ENCODE results near the gene ATP8A1.
"Not testable (repeated sequence)": the region's sequence is repeated elsewhere in the genome, so short reads cannot be mapped to it uniquely, and the experiment has no call there.

ATP8A1 gene

GRCh38 chr4:42498040-42498439 is 158.9 kb downstream of the ATP8A1 start:
- DNase-seq (ENCODE audit: low spot score): no peak

GRCh38 chr4:42497142-42497910 is 159.6 kb downstream of the ATP8A1 start:
- no peak for DNase-seq (ENCODE audit: low spot score)

GRCh38 chr4:42492962-42493361 is 163.9 kb downstream of the ATP8A1 start:
- DNase-seq (ENCODE audit: low spot score): no peak

GRCh38 chr4:42490015-42490414 is 166.9 kb downstream of the ATP8A1 start:
- DNase-seq (ENCODE audit: low spot score): no peak

- DNase-seq (ENCODE audit: low spot score): no peak
Measured at GRCh38 chr4:42489095-42489494, 167.8 kb downstream of the ATP8A1 start.

- DNase-seq (ENCODE audit: low spot score): no peak
Measured at GRCh38 chr4:42488554-42488953, 168.4 kb downstream of the ATP8A1 start.

GRCh38 chr4:42488114-42488513 is 168.8 kb downstream of the ATP8A1 start:
- no peak for DNase-seq (ENCODE audit: low spot score)

GRCh38 chr4:42487230-42487629 is 169.7 kb downstream of the ATP8A1 start:
- no peak for DNase-seq (ENCODE audit: low spot score)

GRCh38 chr4:42486156-42486555 is 170.7 kb downstream of the ATP8A1 start:
- not testable (repeated sequence) for DNase-seq (ENCODE audit: low spot score)

- no peak for DNase-seq (ENCODE audit: low spot score)
Measured at GRCh38 chr4:42484630-42485029, 172.3 kb downstream of the ATP8A1 start.

- no peak for DNase-seq (ENCODE audit: low spot score)
Measured at GRCh38 chr4:42483426-42484379, 173.2 kb downstream of the ATP8A1 start.

GRCh38 chr4:42482516-42483327 is 174.2 kb downstream of the ATP8A1 start:
- no peak for DNase-seq (ENCODE audit: low spot score)

- DNase-seq (ENCODE audit: low spot score): no peak
Measured at GRCh38 chr4:42480717-42481116, 176.2 kb downstream of the ATP8A1 start.

- no peak for DNase-seq (ENCODE audit: low spot score)
Measured at GRCh38 chr4:42480281-42480680, 176.6 kb downstream of the ATP8A1 start.

- DNase-seq (ENCODE audit: low spot score): no peak
Measured at GRCh38 chr4:42478946-42479345, 178.0 kb downstream of the ATP8A1 start.

- no peak for DNase-seq (ENCODE audit: low spot score)
Measured at GRCh38 chr4:42478509-42478908, 178.4 kb downstream of the ATP8A1 start.

GRCh38 chr4:42474406-42474805 is 182.5 kb downstream of the ATP8A1 start:
- DNase-seq (ENCODE audit: low spot score): no peak

- DNase-seq (ENCODE audit: low spot score): no peak
Measured at GRCh38 chr4:42473071-42473684, 183.7 kb downstream of the ATP8A1 start.

GRCh38 chr4:42471896-42472295 is 185.0 kb downstream of the ATP8A1 start:
- no peak for DNase-seq (ENCODE audit: low spot score)

GRCh38 chr4:42470023-42470422 is 186.9 kb downstream of the ATP8A1 start:
- DNase-seq (ENCODE audit: low spot score): no peak

- DNase-seq (ENCODE audit: low spot score): not testable (repeated sequence)
Measured at GRCh38 chr4:42467777-42468176, 189.1 kb downstream of the ATP8A1 start.

Data from activated CD4-positive, alpha-beta T cell treated with anti-CD3 and anti-CD28 coated beads, Interleukin-2, Interleukin-4, amounts not matched to agents 100 ng/mL and 50 ng/mL, durations not matched to agents 16 hours and 8 hours (primary cell).